Measurements from ENCODE around the gene NUTF2. TPM values are rescaled to one million over a fixed set of nuclear protein-coding genes. Genes with fewer than 3 reads are reported as not detected.

NUTF2 gene
- total RNA-seq, 1 donor from 2014 or later, result 131 TPM

GRCh38 chr16:67848118-67848517 is 1.4 kb downstream of the NUTF2 start:
- intact Hi-C loops (cut with DNase I), result no loop called here
- Histone ChIP-seq H3K9me3 (no peaks in the 10 kb centered on the region), H3K27me3 (no peaks in the 10 kb centered on the region), H3K36me3 (no peaks in the 10 kb centered on the region), H3K27ac (peak overlapping the region; percentile 100), H3K4me1 (peaks cover 57% of the 10 kb centered on the region), H3K4me3 (peak overlapping the region; percentile 79 to 98)
- DNase-seq (ENCODE audit: extremely low spot score in 2 of 2), result peak in 1 of 2 donors; percentile 54
- no peak for TF ChIP-seq POLR2A (IDR thresholded peaks at IDR 0.05)
- no peak for TF ChIP-seq POLR2AphosphoS5 (IDR thresholded peaks at IDR 0.05; ENCODE audit: insufficient read depth in 1 of 2, low read depth in 1 of 2)
- TF ChIP-seq CTCF (IDR thresholded peaks at IDR 0.05), result no peak

- H3K27me3 ChIP-seq, result no peaks in the 10 kb centered on the region
- H3K4me3 ChIP-seq, result no peak overlapping the region
- no peaks in the 10 kb centered on the region for H3K36me3 ChIP-seq
- DNase-seq (ENCODE audit: extremely low spot score in 2 of 2), result no peak
- peaks cover 54% of the 10 kb centered on the region for H3K4me1 ChIP-seq
- no peaks in the 10 kb centered on the region for H3K9me3 ChIP-seq
- no peak overlapping the region for H3K27ac ChIP-seq
- intact Hi-C loops (cut with DNase I), result no loop called here
- TF ChIP-seq POLR2AphosphoS5 (IDR thresholded peaks at IDR 0.05; ENCODE audit: insufficient read depth in 1 of 2, low read depth in 1 of 2) (no peak), POLR2A (IDR thresholded peaks at IDR 0.05) (no peak), CTCF (IDR thresholded peaks at IDR 0.05) (no peak)
Measured at GRCh38 chr16:67853670-67854069, 6.9 kb downstream of the NUTF2 start.

GRCh38 chr16:67855789-67856188 is 9.1 kb downstream of the NUTF2 start:
- no peak for DNase-seq (ENCODE audit: extremely low spot score in 2 of 2)
- Histone ChIP-seq H3K4me3 (no peak overlapping the region), H3K36me3 (no peaks in the 10 kb centered on the region), H3K27me3 (no peaks in the 10 kb centered on the region), H3K4me1 (peaks cover 50% of the 10 kb centered on the region), H3K9me3 (no peaks in the 10 kb centered on the region), H3K27ac (no peak overlapping the region)
- intact Hi-C loops (cut with DNase I), result no loop called here
- TF ChIP-seq POLR2A (IDR thresholded peaks at IDR 0.05), result no peak
- no peak for TF ChIP-seq CTCF (IDR thresholded peaks at IDR 0.05)
- TF ChIP-seq POLR2AphosphoS5 (IDR thresholded peaks at IDR 0.05; ENCODE audit: insufficient read depth in 1 of 2, low read depth in 1 of 2), result no peak

- H3K36me3 ChIP-seq, result no peaks in the 10 kb centered on the region
- TF ChIP-seq POLR2AphosphoS5 (IDR thresholded peaks at IDR 0.05; ENCODE audit: insufficient read depth in 1 of 2, low read depth in 1 of 2) (no peak), CTCF (IDR thresholded peaks at IDR 0.05) (no peak), POLR2A (IDR thresholded peaks at IDR 0.05) (no peak)
- H3K27ac ChIP-seq, result peak overlapping the region; percentile 63
- DNase-seq (ENCODE audit: extremely low spot score in 2 of 2), result no peak
- H3K9me3 ChIP-seq, result no peaks in the 10 kb centered on the region
- no peak overlapping the region for H3K4me3 ChIP-seq
- intact Hi-C loops (cut with DNase I), result no loop called here
- H3K27me3 ChIP-seq, result no peaks in the 10 kb centered on the region
- H3K4me1 ChIP-seq, result peaks cover 62% of the 10 kb centered on the region
Measured at GRCh38 chr16:67856927-67857546, 10.3 kb downstream of the NUTF2 start.

- DNase-seq (ENCODE audit: extremely low spot score in 2 of 2), result peak in 1 of 2 donors; percentile 95
- TF ChIP-seq CTCF (IDR thresholded peaks at IDR 0.05), result no peak
- TF ChIP-seq POLR2A (IDR thresholded peaks at IDR 0.05), result no peak
- TF ChIP-seq POLR2AphosphoS5 (IDR thresholded peaks at IDR 0.05; ENCODE audit: insufficient read depth in 1 of 2, low read depth in 1 of 2), result peak in 1 of 2 donors; percentile 27
- intact Hi-C loops (cut with DNase I), result no loop called here
Measured at GRCh38 chr16:67857547-67858233, 11.0 kb downstream of the NUTF2 start.

More at GRCh38 chr16:67857547-67858233, 11.0 kb downstream of the NUTF2 start:
- Histone ChIP-seq H3K4me3 (no peak overlapping the region), H3K9me3 (no peaks in the 10 kb centered on the region), H3K4me1 (peaks cover 69% of the 10 kb centered on the region), H3K36me3 (no peaks in the 10 kb centered on the region), H3K27ac (peak overlapping the region; percentile 63), H3K27me3 (no peaks in the 10 kb centered on the region)

Data from vagina (tissue), 2 donors.